Tibial artery (tissue), 4 donors: ENCODE results near the gene WBP4.
"Not testable (repeated sequence)": the region's sequence is repeated elsewhere in the genome, so short reads cannot be mapped to it uniquely, and the experiment has no call there.

ENCODE experiments used
- DNase-seq, 2 donors: peaks; one replicate each; pipeline ENCODE4 v3.0.0-alpha.2; 2019
- H3K27ac ChIP-seq, 2 donors: fragments of 200-600 bp; sonication (generic) in 1 of 2; 1 replicate in 1 of 2; 2 replicates in 1 of 2; pipeline ENCODE4 v1.5.1; 2018 to 2019; ENCODE audit warnings: mild to moderate bottlenecking in 1 of 2
- H3K27me3 ChIP-seq, 2 donors: fragments of 200-600 bp; sonication (generic) in 1 of 2; one replicate each; pipeline versions ENCODE4 v1.5.1 to v1.6.0; 2016 to 2019
- H3K36me3 ChIP-seq, 3 donors: fragments of 200-600 bp; sonication (generic) in 2 of 3; one replicate each; pipeline ENCODE4 v1.5.1; 2016 to 2019; ENCODE audit warnings: mild to moderate bottlenecking in 2 of 3
- H3K4me1 ChIP-seq, 4 donors: fragments of 200-600 bp; sonication (generic) in 2 of 4; 1 replicate in 3 of 4; 2 replicates in 1 of 4; pipeline ENCODE4 v1.5.1; 2016 to 2019
- H3K4me3 ChIP-seq, 2 donors: fragments of 200-600 bp; sonication (generic) in 1 of 2; 1 replicate in 1 of 2; 2 replicates in 1 of 2; pipeline ENCODE4 v1.5.1; 2018 to 2019; ENCODE audit warnings: mild to moderate bottlenecking in 2 of 2
- H3K9me3 ChIP-seq, 3 donors: fragments of 200-600 bp; sonication (generic) in 1 of 3; one replicate each; pipeline ENCODE4 v1.5.1; 2016 to 2019
- CTCF ChIP-seq, 2 experiments: fragments of 200-600 bp in 1 of 2; fragments of 450-650 bp in 1 of 2; IDR thresholded peaks; one replicate each; pipeline ENCODE4 v1.5.1; 2017 to 2019; ENCODE audit warnings: antibody characterized with exemption in 2 of 2, mild to moderate bottlenecking in 1 of 2, moderate library complexity in 1 of 2
- intact Hi-C: fragments of 100-400 bp; cut with DNase I; formaldehyde crosslinking; loops from one replicate; pipeline ENCODE4 v1.15.0; 2023; ENCODE audit warnings: low total_unique reads

Gene WBP4

GRCh38 chr13:41122838-41123237 is 61.5 kb downstream of the WBP4 start:
- no peak for TF ChIP-seq CTCF (IDR thresholded peaks at IDR 0.05)
- Histone ChIP-seq H3K27ac (no peak overlapping the region), H3K9me3 (no peaks in the 10 kb centered on the region), H3K4me1 (peaks cover 0 to 3% (median 0%) of the 10 kb centered on the region in 4 donors), H3K36me3 (peaks cover 0 to 4% (median 0%) of the 10 kb centered on the region in 3 donors), H3K4me3 (no peak overlapping the region), H3K27me3 (no peaks in the 10 kb centered on the region)
- no peak for DNase-seq
- intact Hi-C loops: no loop called here

GRCh38 chr13:41127701-41128100 is 66.4 kb downstream of the WBP4 start:
- H3K9me3 ChIP-seq: no peaks in the 10 kb centered on the region
- H3K27me3 ChIP-seq: no peaks in the 10 kb centered on the region
- TF ChIP-seq CTCF (IDR thresholded peaks at IDR 0.05): no peak
- no peak overlapping the region for H3K27ac ChIP-seq
- H3K4me1 ChIP-seq: peaks cover 0 to 45% (median 16%) of the 10 kb centered on the region in 4 donors
- intact Hi-C loops: no loop called here
- DNase-seq: no peak
- peaks cover 0 to 4% (median 0%) of the 10 kb centered on the region in 3 donors for H3K36me3 ChIP-seq
- no peak overlapping the region for H3K4me3 ChIP-seq

GRCh38 chr13:41130356-41130755 is 69.0 kb downstream of the WBP4 start:
- no peak for DNase-seq
- intact Hi-C loops: loop anchor here (5.0 kb wide), 1 partner anchor 78 kb away; no protein-coding TSS in a partner anchor
- TF ChIP-seq CTCF (IDR thresholded peaks at IDR 0.05): no peak
- Histone ChIP-seq H3K27ac (no peak overlapping the region), H3K4me3 (no peak overlapping the region), H3K9me3 (no peaks in the 10 kb centered on the region), H3K36me3 (peaks cover 0 to 4% (median 0%) of the 10 kb centered on the region in 3 donors), H3K27me3 (no peaks in the 10 kb centered on the region), H3K4me1 (peaks cover 0 to 45% (median 16%) of the 10 kb centered on the region in 4 donors)

GRCh38 chr13:41131189-41131588 is 69.9 kb downstream of the WBP4 start:
- H3K27ac ChIP-seq, H3K27me3 ChIP-seq, H3K36me3 ChIP-seq, H3K9me3 ChIP-seq, DNase-seq, H3K4me3 ChIP-seq: not testable (repeated sequence)
- intact Hi-C loops: loop anchor here (5.0 kb wide), 1 partner anchor 79 kb away; no protein-coding TSS in a partner anchor
- peaks cover 0 to 45% (median 16%) of the 10 kb centered on the region in 4 donors for H3K4me1 ChIP-seq

- not testable (repeated sequence) for DNase-seq, H3K9me3 ChIP-seq, H3K36me3 ChIP-seq, H3K27me3 ChIP-seq
- peak overlapping the region; percentile 61 to 86 for H3K4me3 ChIP-seq
- peak overlapping the region; percentile 75 to 82 for H3K27ac ChIP-seq
- H3K4me1 ChIP-seq: peaks cover 0 to 45% (median 16%) of the 10 kb centered on the region in 4 donors
- intact Hi-C loops: loop anchor here (2.0 to 5.0 kb wide), 2 partner anchors 63 to 80 kb away; partner anchors contain the start of gene KBTBD7
These were observed 70.6 kb downstream of the WBP4 start for GRCh38 chr13:41131660-41132511.

- DNase-seq: peak; percentile 96 to 97
- TF ChIP-seq CTCF (IDR thresholded peaks at IDR 0.05): no peak
- intact Hi-C loops: loop anchor here (2.0 to 5.0 kb wide), 2 partner anchors 62 to 80 kb away; partner anchors contain the start of gene KBTBD7
These were observed 71.3 kb downstream of the WBP4 start, which contains the start of gene KBTBD6 for GRCh38 chr13:41132512-41133152. KBTBD6 (minus strand) TSS chr13:41132802; CDS start chr13:41132511, 291 bp downstream.

More at GRCh38 chr13:41132512-41133152, 71.3 kb downstream of the WBP4 start, which contains the start of gene KBTBD6:
- Histone ChIP-seq H3K4me1 (peaks cover 0 to 44% (median 16%) of the 10 kb centered on the region in 4 donors), H3K27me3 (no peaks in the 10 kb centered on the region), H3K9me3 (no peaks in the 10 kb centered on the region), H3K36me3 (no peaks in the 10 kb centered on the region), H3K4me3 (peak within 1 kb of the TSS; percentile 61 to 86), H3K27ac (peak within 1 kb of the TSS; percentile 75 to 82)
